Activated CD4-positive, CD25-positive, alpha-beta regulatory T cell treated with anti-CD3 and anti-CD28 coated beads, Interleukin-2, amount 50 U/mL, for 72 hours (primary cell): ENCODE results near the gene SNX1.
"Not testable (repeated sequence)": the region's sequence is repeated elsewhere in the genome, so short reads cannot be mapped to it uniquely, and the experiment has no call there.

Source experiments
- DNase-seq: peaks from one replicate; pipeline ENCODE4 v3.0.0; 2021

The SNX1 gene

DNA sequence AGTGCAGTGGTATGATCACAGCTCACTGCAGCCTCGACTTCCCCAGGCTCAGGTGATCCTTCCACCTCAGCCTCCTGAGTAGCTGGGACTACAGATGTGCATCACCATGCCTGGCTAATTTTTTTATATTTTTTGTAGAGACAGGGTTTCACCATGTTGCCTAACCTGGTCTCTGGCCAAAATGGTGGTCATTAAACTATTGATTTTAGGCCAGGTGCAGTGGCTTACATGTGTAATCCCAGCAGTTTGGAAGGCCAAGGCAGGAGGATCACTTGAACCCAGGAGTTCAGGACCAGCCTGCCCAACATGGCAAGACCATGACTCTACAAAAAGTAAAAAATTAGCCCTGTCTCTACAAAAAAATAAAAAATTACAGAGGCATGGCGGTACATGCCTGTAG is 24.5 kb downstream of the SNX1 start:
- not testable (repeated sequence) for DNase-seq

DNA sequence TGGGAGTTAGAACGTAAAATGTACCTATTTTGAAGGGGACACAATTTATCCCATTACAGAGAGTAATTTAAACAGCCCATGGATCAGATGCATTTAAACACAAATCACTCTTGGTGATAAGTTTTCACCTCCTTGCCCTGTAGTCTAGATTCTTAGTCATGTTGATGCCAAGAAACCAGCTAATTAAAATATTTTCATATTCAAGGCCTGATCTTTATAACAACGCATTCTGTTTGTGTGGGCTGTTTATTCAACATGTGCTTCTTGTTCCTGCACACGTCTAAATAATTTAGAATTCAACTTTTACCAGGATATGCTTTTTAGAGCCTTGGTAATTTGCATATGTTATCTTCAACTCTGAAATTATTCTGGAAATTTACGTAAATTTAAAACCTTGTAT is 25.8 kb downstream of the SNX1 start:
- DNase-seq, result no peak

DNA sequence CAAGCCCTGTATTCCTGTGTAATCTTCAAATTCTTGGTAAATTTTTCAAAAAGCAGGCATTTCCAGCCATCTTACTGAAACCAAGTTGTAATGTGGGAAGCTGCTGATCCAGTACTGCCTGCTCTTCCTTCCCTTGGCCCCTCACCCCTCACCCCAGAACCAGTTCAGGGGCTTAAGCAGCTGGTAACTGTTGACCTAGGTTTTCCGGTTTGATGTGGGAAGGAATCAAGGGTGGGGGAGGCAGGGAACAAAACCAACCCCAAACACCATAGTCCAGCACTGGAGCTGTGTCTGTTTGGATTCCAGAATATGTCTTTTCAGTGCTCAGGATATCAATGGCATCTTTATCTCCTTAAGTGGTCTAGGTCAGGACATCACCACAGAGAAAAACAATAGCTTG is 26.7 kb downstream of the SNX1 start:
- DNase-seq, result no peak

DNA sequence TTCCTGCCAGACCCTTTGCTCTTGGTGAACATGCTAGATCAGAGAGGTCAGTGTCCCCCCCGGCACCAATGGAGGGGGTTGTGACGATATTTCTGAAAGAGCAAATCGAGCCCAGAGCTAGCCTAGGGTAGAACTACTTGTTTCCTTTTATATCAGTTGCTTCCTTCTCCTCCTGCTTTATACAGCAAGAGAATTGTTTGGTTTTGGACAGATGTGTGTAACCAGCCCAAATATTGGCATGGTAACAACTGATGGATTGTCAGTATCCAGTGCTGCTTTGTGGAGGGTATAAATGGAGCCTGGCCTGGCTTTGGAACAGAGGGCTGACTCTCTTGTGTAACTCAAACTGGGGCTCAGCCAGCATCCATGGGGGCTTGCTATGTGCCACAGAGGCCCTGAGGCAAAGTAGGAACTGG is 27.2 kb downstream of the SNX1 start:
- no peak for DNase-seq

DNA sequence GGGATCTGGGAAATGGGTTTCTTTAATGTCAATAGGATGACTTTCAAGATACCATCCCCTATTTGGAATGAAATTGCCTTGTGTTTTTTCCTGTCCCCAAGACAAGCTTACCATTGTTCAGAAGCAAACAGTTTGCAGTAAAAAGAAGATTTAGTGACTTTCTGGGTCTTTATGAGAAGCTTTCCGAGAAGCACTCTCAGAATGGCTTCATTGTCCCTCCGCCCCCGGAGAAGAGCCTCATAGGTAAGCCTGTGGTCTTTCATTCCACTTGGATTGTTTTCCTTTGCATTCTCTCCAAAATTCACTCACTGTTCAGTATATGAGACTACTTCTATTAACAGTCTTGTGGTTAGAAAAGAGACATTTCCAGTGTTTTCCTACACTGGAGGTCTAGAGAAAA is 30.2 kb downstream of the SNX1 start:
- no peak for DNase-seq

DNA sequence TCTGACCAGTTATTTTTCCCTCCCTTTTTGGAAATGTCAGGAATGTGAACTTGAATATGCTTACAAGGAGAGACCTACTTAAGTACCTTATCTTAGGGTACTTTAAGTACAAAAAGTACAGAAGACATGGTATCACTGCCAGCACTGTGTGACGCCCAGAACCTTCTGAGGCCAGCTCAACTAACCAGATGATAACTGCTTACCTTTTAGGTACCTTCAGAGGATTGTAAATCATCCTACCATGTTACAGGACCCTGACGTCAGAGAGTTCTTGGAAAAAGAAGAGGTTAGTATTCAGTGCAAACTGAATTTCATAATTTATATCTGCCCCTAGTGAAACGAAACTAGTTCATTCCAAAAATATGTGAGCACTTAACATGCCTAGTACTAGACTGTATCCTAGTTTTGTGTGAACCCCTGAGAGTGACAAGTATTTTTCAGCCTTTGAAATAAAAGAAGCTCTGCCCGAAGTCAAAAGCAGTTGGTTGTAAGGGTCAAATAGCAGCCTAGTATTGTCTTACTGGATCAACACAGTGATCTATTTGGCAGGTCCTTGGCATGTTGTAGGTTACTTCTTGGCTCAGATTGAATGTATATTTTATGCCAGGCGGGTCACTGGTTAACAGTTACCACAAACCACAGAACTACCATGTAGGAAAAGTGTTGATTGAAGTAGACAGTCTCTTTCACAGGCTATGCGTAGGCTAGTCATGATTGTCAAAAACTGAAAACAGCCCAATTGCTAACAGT is 31.9 kb downstream of the SNX1 start:
- DNase-seq, result no peak

DNA sequence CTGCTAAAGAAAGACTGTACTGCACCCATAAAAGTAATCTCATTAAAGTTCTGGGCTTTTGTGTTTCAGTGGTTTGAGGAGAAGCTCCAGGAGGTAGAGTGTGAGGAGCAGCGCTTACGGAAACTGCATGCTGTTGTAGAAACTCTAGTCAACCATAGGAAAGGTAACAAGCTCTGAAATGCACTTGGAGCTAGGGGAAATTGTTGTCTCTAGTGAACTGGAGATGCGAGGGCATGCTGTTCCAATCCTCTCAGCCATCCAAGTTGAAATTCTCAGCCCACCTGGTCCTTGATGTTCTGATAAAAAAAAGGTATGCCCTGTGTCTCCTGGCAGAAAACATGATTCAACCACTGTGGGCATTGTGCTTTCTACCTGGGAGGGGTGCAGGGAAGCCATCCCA is 34.4 kb downstream of the SNX1 start:
- DNase-seq, result no peak

DNA sequence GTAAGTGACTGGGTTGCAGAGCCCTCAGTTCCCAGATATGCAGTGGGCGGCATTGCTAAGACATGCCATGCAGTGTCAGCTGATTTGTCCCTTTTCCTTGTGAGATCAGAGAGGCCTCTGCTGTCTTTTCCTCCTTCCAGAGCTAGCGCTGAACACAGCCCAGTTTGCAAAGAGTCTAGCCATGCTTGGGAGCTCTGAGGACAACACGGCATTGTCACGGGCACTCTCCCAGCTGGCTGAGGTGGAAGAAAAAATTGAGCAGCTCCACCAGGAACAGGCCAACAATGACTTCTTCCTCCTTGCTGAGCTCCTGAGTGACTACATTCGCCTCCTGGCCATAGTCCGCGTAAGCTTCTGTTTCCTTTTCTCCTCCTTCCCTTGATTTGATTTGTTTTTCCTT is 35.8 kb downstream of the SNX1 start:
- DNase-seq, result no peak

DNA sequence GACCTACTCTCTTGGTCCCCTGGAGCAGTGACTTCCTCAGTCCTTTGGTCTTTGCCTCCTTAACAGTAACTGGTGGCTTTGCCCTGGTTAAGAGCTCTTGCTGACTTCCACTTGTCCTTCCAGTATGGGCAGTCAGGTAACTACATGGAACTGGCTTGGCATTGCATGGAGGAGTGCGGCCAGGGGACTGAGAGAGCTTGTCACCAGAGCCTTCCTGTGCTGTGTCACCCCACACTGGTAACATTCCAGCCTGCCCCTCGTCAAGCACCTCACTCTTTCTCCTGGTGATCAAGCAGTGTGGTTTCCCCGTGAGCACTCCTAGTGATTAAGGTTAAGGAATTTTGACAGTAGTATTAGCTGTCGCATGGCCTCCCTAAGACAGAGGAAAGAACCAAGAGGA is 36.4 kb downstream of the SNX1 start:
- DNase-seq, result no peak

DNA sequence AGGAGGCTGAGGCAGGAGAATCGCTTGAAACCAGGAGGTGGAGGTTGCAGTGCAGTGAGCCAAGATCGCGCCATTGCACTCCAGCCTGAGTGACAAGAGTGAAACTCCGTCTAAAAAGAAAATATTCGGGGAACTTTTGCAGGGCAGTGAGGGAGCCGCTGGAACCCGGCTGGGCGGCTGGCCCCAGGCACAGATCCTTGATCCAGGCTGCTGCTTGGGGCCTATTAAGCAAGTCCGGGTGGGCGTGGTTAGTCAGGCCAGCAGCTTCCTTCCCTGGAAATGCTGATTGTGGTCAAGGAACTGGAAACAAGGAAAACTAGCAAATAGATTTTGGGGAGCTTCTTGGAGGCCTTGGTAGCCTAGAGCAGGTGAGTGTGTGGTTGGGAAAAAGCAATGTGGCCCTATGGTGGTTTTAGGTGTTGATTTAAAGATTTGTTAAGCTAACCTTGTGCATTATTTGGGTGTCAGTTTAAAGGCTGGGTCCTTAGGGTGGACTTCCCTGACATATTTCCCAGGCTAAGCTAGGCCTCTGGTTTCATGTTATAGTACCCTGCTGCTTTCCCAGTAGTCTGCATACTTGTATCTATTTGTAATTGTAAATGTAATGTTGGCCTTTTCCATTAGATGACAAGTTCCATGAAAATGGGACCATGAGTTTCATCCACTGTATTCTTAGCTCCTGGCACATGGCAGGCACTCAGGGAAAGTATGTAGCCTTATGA is 38.0 kb downstream of the SNX1 start:
- no peak for DNase-seq

DNA sequence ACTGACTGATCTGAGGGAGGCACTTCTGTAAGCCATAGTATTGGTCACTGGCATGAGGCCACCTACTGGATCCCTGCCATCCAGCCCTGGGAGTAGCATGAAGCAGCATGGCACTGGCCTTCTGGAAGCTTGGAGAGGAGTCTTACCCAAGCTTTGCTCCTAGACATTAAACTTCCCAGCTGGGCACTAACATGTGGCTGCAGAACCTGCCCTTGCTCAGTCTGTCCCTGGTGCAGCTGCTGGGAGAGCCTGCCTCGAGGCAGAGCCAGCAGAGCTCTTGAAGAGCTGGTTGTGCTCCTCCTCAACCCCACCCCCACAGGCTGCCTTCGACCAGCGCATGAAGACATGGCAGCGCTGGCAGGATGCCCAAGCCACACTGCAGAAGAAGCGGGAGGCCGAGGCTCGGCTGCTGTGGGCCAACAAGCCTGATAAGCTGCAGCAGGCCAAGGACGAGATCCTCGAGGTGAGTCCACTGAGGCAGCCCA is 38.6 kb downstream of the SNX1 start:
- no peak for DNase-seq

DNA sequence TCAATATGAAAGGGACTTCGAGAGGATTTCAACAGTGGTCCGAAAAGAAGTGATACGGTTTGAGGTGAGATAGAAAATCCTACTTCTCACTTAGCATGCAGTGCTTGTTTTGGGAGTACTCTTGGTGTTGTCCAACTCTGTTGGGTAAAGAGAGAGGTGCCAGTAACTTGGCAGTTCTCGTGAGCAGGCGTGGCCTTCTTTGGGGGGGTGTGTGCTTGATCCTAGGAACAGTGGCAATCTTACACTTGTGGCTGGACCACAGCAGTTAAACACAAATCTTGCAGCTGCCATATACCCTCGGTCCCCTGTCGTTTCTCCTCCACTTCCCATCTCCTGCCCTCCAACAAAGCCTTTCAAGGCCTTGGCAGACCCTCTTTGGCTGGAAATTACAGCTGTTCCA is 40.6 kb downstream of the SNX1 start:
- no peak for DNase-seq

DNA sequence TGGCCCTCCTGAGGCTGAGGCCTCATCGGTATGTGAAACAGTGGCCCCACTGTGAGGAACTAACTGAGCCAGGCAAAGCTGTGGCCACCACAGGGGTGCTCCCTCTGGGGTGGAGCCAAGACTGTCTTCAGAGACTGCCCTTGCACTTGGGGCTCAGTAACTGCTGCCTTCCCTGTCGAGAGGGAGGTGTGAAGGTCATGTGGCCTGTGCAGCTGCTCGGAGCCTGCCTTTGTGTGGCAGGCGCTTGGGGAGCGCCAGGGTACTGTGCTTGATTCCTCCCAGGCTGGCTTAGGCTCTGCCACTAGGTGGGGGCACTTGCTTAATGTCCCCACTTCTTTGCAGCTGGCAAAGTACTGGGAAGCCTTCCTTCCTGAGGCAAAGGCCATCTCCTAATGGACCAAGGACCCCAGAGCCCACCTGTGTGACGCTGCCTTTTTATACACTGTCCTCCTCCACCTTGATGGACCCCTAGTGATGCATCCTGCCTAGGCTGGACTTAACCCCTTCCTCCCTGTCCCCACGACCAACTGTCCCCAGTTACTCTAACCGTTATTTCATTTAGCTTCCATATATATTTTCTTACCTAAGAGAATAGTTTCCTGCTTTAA is 41.5 kb downstream of the SNX1 start:
- no peak for DNase-seq

DNA sequence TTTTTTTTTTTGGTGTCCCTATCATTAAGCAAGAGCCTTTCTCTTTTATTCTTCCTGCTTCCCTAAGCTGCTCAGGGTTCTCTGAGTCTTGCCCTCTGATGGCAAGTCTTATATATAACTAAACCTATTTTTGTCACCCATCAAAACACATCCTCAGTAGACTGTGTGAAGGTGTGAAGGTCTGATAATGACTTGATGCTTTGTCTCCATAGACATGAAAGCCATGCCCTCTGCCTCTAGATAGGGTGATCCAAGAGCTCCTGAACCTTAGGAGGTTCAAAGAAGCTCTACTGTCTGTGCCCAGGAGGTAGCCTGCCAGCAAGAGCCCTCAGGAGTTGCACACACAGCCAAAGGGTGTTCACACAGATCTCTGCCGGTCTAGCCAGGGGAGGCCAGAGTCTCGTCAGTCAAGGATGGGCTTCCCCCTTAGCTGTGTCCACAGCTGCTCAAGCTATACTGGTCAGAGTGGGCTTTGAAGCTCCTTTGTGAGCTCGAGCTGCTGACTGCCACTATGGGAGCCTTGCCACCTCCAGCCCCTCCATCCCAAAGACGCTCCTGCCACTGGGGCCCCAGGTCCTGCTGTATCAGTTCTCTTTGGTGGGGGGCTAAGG is 42.7 kb downstream of the SNX1 start:
- no peak for DNase-seq

DNA sequence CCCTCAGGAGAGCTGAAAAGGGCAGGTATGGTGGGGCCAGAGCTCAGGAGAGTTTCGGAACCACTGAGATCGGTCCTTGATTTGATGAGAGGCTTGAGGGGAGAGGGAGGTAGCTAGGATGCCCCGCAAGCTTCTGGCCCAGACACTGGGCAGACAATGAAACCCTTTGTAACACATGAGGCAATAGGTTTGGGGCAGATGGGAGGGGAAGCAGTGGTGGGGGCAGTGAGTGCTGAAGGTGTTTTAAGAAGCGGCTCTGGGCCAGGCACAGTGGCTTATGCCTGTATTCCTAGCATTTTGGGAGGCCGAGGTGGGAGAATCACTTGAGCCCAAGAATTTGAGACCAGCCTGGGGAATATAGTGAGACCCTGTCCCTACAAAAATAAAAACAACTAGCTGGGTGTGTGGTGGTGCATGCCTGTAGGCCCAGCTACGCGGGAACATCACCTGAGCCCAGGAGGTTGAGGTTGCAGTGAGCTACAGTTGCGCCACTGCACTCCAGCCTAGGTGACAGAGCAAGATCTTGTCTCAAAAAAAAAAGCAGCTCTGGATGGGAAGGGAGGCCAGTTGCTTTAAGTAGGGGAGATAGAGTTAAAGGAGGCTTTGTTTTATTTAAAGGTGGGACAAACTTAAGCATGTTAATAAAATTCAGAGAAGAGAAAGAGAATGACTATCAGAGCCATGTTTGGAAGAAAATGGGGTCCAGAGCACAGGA is 46.2 kb downstream of the SNX1 start:
- DNase-seq, result no peak

DNA sequence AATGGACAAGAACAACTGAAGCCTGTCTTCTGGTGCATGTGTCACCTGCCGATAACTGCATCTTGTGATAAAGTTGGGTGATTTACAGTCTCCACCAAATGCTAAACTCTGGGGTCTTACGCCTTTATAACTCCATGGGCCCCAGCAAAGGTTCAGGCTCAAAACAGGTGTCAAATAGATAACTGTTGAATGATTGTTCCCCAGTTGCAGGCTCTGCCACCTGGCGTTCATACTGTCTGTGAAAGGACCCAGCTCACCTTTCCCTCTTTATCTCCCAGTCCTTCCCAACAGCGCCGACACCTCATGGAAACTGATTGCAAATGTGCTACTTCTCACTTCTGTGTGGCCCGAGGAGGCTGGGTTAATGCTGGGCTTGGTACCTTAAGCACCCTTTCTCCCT is 47.5 kb downstream of the SNX1 start:
- DNase-seq, result no peak

DNA sequence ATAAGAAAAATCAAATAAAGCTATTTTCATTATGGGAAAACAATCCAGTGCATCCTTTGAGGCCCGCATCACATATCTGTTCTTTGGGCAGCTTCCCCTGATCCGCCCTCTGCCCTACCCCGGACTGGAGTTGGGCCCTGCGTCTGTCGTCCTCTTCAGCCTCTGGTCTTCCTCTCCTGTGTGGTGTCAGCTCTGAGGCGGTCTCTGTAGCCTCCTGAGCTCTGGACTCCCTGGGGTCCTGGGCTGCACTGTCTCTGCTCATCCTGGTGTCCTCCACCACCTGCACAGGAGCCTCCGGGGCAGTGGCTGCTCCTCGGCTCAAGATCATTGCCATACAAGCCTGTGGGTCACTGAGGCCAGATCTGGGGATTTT is 48.4 kb downstream of the SNX1 start:
- DNase-seq, result no peak

DNA sequence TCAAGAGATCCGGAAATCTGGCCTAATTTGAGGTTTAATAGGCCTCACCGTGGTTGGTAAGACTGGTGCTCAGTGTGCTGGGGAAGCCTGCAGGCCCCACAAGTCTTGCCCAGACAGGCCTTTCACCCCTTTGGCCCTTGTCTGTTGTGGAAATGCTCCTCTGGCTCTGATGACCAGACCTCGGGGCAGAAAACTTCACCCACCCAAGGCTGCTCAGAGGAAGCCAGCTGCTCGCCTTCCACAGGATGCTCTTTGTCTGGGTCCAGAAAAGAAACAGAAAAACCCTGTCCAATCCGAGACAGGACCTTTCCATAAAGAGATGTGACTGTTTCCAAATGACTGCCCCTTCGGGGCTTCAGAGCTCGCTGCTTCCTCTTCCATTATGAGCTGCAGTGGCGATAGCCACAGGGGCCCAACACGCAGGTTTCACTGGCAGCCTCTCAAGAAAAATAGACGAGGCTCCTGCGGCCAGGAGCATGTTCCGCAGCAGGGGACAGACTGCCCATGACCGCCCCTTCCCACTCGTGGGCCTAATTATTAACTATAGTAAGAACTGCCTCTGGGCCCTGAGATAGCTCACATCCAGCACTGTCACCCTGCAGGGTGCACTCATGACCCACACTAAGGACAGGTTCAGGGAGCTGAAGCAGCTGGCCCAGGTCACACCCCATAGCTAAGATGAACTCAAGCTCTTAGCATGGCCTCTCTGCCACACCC is 48.9 kb downstream of the SNX1 start:
- DNase-seq, result no peak

DNA sequence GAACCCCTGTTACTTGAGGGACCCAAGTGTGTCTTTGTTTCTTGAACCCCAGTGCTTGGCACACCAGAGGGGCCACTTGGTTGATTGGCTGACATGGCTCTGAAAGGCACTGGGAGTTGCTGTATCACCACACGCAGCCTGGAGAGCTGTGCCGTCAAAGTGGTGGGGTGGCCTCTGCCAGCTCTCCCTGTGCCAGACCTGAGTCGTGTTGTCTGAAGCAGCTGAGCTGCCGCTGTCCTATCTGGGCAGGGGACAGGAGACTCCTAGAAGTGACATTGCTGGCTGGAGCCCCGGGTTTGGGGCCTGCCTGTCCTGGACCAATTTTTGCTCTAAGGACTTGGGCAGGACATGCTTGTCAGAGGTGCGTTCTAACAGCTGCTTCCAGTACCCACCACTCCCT is 50.3 kb downstream of the SNX1 start:
- no peak for DNase-seq

DNA sequence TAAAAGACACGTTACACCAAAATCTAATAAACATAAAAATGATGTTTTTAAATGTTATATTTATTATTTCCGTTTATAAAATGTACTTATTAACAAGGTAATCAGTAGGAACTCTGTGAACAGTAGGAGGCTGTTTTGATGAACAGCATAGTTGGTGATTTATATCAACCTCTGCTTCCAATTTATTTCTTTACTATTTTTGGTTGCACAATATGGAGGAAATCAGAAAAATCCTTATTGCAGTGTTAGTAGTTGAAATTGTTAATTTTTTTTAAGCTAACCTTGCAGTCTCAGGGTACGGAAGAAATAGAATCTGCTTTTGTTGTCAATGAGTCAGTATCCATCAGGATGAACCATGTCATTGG is 50.7 kb downstream of the SNX1 start:
- no peak for DNase-seq

DNA sequence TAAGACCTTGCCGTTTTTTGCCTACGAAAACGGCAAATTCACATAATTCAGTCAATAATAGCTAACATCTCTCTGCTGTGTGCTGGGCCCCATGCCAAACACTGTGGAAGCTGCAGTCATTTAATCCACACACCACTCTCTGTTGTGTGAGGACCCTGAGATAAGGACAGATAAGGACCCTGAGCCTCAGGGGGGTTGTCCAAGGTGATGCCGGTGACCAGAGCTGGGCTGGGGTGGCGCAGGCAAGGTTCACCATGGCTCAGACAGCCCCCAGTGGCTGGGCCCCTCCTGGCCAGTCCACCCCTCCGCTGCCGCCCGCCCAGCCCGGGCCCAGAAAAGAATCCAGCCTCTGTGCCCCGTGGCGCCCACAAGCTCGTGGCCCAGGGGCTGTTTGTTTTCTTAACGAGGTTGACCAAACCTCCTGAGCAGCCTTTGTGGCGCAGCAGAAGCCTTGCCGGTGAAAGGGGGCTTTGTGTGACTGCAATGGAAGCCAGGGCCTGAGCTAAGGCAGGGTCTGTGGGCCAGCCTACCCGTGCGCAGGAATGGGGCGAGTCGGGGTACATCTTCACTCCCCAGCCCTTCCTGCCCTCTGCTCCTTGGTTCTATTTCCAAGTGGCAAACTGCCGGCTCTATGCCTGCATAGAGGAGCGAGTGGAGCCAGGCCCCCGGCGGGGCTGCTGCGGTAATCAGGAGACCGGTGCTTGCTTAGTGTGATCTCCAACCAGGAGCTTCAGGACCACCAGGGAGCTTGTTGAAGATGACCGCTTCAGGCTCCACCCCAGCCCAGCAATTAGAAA is 51.3 kb downstream of the SNX1 start:
- DNase-seq, result no peak

DNA sequence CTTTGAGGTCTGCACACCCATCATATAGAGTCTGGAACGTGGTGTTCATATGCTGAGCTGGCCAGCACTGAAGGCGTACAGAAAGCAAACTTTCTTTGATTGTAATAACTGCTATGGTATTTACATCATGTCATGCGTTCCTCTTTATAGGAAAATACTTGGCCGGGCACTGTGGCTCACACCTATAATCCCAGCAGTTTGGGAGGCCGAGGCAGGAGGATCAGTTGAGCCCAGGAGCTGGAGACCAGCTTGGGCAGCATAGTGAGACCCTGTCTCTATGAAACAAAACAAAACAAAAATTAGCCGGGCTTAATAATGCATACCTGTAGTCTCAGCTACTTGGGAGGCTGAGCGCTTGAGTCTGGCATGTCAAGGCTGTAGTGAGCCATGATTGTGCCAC is 52.4 kb downstream of the SNX1 start:
- DNase-seq, result no peak
